HG03025 (cell line): ENCODE measurements around the gene CRHR1.

ENCODE experiments used
- ATAC-seq: cut with Tn5 transposase; IDR thresholded peaks from one replicate; pipeline ENCODE4 v1.9.1; 2021; ENCODE audit warnings: mild to moderate bottlenecking, moderate library complexity; ENCODE audit not compliant: unreplicated experiment, low FRiP score

Gene CRHR1

GRCh38 chr17:45841186-45841585 lies 57.1 kb downstream of the CRHR1 start:
- ATAC-seq, result no peak

- ATAC-seq, result no peak
Measured at GRCh38 chr17:45841883-45842525, 57.9 kb downstream of the CRHR1 start.

- no peak for ATAC-seq
Measured at GRCh38 chr17:45843722-45844121, 59.6 kb downstream of the CRHR1 start.

- ATAC-seq, result no peak
Measured at GRCh38 chr17:45844695-45845375, 60.7 kb downstream of the CRHR1 start, which contains the start of gene SPPL2C. TSS of gene SPPL2C (plus strand) at chr17:45844881. CDS start at chr17:45844907, 26 bp downstream.

- ATAC-seq, result no peak
Measured at GRCh38 chr17:45845376-45846185, 61.5 kb downstream of the CRHR1 start.

- no peak for ATAC-seq
Measured at GRCh38 chr17:45846223-45846622, 62.1 kb downstream of the CRHR1 start.

GRCh38 chr17:45846646-45847045 lies 62.5 kb downstream of the CRHR1 start:
- ATAC-seq, result no peak

- no peak for ATAC-seq
Measured at GRCh38 chr17:45847101-45847500, 63.0 kb downstream of the CRHR1 start.

GRCh38 chr17:45847747-45848146 lies 63.6 kb downstream of the CRHR1 start:
- no peak for ATAC-seq

- ATAC-seq, result no peak
Measured at GRCh38 chr17:45848405-45848804, 64.3 kb downstream of the CRHR1 start.

- ATAC-seq, result no peak
Measured at GRCh38 chr17:45848868-45849535, 64.9 kb downstream of the CRHR1 start.

- ATAC-seq, result no peak
Measured at GRCh38 chr17:45849536-45849990, 65.4 kb downstream of the CRHR1 start.

- ATAC-seq, result no peak
Measured at GRCh38 chr17:45850011-45850410, 65.9 kb downstream of the CRHR1 start.

GRCh38 chr17:45850468-45850867 lies 66.3 kb downstream of the CRHR1 start:
- ATAC-seq, result no peak

GRCh38 chr17:45851022-45851421 lies 66.9 kb downstream of the CRHR1 start:
- ATAC-seq, result no peak

- no peak for ATAC-seq
Measured at GRCh38 chr17:45851464-45851863, 67.3 kb downstream of the CRHR1 start.

- ATAC-seq, result no peak
Measured at GRCh38 chr17:45851873-45852272, 67.8 kb downstream of the CRHR1 start.

- ATAC-seq, result no peak
Measured at GRCh38 chr17:45852535-45853297, 68.6 kb downstream of the CRHR1 start.

- ATAC-seq, result no peak
Measured at GRCh38 chr17:45854209-45854608, 70.1 kb downstream of the CRHR1 start.
